GM18868 (cell line): ENCODE data around the gene PYGL.
"Not testable (repeated sequence)": the region's sequence is repeated elsewhere in the genome, so short reads cannot be mapped to it uniquely, and the experiment has no call there.

ENCODE experiments used
- ATAC-seq: cut with Tn5 transposase; IDR thresholded peaks from one replicate; pipeline ENCODE4 v1.9.1; 2021; ENCODE audit warnings: mild to moderate bottlenecking, moderate library complexity; ENCODE audit not compliant: unreplicated experiment

The PYGL gene

DNA sequence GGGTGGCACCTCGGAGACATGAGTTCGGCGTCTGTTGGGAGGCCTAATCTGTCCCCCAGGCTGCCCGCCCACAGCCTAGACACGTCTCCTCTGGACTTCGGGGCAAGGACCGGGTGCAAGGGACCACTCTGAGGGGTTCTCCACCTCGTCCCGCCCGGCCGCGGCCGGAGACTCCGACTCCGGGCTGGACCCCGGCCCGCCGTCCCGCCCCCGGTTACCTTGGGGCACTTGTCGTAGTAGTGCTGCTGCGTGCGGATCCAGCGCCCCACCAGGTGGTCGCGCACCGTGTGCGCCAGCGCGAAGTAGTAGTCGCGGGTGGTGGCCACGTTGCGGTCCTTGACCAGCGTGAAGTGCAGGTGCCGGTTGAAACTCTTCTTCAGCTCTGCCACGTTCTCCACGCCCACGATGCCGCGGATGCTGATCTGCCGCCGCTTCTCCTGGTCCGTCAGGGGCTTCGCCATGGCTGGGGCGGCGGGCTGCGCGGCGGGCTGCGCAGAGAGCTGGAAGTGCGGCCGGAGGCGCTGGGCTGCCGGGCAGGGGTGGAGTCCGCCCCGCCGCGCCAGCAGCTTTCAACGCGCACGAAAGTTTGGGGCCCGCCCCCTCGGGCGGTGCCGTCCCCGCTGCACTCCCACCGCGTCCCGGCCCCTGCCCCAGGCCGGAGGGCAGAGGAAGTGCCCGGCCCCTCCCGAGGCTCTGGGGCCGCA is at the start of gene PYGL:
Gene PYGL, minus strand, starts transcription at position 541 of the 704 bp plus-strand sequence. Its CDS starts 80 bp downstream, at position 461.
- ATAC-seq, result peak; percentile 78

DNA sequence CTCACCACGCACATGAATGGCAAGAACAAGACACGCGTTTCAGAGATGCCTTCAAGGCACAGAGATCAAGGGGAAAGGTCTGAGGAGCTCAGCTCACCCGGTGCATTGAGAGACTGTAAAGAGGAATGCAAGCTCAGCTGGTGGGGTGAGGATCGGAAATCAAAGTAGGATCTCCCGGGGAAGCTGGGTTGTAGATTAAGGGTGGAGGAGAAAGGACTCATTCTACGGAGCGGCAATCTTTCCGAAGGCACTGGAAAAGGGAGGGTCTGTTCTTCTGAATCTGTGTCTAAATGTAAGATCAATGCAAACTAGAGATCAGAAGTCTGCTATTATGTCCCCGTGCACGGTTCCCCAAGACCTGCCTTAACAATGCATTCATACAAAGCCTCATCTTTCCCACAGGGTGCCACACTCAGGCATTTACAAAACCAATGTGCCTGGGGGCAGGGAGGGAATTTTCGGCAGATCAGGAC is 41.6 kb upstream of the PYGL start:
- ATAC-seq, result no peak

DNA sequence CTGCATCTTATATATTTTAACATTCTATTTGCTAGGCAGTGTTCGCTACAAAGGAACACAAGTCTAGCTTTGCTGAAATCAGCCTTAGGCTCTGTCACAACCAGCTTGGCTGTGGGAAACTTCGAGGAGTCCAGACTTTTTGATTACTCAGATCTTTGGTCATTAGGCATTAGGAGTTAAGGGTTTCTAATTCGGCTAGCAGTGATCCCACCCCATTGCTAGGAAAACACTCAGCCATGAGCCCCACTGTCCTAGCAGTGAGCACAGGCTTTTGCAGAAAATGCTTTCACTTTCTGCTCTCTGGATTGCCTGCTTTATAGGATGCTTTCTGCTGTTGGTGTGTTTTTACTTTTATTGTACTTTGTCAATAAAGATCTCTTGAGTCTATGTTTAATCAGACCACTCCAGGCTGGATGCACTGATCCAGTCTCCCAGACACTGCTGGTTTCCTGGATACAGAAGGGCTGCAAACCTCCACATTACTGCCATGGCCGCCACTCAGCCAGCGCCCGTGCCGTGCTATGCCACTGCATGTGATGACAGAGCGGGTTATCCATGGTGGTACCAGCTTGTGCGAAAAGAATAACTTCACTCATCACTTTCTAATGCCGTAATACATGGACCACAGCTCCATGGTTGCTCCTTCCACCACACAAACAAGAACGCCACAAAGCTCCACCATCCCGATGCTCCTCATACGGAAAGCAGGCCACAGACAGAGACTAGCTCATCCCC is 41.0 kb upstream of the PYGL start:
- no peak for ATAC-seq

DNA sequence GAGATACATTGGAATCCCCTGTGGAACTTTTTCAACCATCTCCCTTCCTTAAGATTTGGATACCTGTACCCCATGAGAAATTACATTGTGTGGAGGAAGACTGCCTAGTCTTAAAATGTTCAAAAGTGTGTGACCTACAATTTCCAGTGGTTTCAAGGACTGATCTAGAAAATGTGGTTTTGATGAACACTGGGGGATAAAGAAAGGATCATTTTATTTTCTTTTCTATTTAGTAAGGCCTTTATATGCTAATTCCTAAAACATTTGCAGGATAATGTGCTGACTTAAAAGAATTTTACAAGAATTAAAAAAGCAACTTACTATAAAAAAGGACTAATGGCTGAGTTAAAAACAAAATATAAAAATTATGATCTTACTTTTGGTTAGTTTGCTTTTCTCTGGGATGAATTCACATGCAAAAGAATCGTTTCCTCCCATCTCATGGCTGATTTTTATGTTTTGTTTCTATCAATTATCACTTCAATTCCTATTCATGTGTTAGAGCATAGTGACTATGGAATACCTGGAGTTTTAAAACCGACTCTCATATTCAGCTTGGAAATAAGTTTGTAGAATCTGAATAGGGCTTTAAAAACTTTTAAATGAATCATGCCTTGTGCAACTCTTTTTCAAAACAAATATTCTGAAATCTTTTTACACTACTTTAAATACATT is 39.9 kb upstream of the PYGL start:
- ATAC-seq, result no peak

DNA sequence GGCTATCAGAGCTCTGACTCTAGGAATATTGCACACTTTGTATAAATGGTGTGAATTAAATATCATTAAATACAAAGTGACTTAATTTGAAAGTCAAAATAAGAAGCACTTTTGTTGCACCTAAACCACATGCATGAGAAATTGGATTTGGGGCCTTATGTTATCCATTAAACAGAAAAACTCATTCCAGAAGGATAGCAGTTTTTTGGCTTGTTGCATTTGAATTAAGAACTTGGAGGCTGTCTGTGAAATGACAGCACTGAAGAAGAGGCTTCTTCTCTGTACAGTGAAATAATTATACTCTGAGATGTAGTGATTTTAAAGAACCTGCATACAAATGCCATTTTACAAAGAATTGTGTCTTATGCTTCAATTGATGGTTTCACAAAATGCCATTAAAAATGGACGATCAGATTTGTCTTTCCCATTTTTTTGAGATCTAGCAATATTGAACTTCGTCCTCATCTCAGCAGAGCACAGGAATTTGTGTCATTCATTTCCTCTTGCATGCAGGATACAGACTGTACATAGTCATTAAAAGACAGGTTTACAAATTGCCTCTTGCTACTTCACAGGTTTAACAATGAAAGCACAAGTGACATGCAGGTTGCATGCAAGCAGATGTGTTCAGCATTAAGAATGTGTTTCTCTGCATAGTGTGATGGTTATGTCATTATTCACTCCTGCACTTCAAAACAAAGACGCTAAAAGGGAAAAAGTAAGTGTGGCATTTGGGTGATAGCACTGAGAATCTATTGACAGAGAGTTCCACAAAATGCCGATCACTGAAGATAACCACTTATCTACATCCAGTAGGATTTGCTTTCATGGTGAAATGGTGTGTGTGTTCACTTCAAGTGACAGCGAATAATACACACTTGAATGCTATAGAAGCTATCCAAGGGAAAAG is 35.9 kb upstream of the PYGL start:
- ATAC-seq, result no peak

- ATAC-seq, result peak; percentile 92
Measured at GRCh38 chr14:50978888-50979287, 34.6 kb upstream of the PYGL start.

DNA sequence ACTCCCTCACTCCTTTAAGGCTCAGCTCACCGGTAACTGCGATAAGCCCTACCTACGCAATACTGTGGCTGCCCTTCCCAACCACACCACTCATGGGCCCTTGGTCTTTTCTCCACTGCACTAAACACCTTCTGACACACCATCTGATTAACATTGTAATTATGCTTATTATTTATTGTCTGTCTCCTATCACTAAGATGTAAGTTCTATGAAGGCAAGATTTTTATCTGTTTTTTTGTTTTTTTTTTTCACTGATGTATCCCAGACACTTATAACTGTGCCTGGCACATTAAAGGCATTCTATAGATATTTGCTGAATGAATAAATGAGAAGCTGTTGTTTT is 34.2 kb upstream of the PYGL start:
- ATAC-seq, result no peak

GRCh38 chr14:50977863-50978528 is 33.7 kb upstream of the PYGL start:
- peak; percentile 64 for ATAC-seq

DNA sequence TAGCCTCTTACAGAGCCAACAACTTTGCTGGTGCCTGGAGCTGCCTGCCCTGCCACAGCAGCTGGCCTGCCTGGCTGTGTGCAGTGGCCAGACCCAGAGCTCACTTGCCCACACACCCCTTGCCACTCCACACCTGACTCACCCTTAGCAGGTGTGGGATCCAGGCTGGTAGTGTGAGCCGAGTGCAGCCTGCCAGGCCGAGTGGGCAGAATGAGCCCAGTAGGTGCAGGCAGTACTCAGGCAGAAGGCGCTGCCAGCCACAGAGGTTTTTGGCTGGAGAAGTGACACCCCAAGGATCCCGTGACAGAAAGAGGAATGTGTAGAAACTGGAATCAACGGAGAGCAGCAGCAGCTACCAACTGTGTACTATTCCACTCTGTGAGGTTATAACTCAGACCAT is 29.8 kb upstream of the PYGL start:
- ATAC-seq, result no peak

DNA sequence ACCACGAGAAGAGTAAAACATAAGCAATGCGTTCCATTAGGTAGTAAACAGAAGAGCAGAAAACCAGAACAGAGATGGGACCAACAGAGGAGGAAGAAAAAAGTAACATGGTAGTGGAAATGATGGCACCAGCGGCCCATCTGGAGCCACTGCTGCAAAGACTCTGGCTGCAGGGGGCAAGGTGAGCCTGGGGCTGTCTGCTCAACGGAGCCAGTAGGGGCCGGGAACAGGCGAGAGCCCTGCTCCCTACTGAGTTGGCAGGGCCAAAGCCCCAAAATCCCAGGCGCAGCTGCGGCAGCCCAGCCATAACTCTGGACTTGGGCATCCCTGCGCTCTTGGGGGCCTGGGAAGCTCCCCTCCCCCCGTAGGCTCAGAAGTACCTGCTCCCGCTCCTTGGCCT is 28.5 kb upstream of the PYGL start:
- ATAC-seq, result no peak

GRCh38 chr14:50970886-50971781 is 26.9 kb upstream of the PYGL start:
- ATAC-seq, result no peak

DNA sequence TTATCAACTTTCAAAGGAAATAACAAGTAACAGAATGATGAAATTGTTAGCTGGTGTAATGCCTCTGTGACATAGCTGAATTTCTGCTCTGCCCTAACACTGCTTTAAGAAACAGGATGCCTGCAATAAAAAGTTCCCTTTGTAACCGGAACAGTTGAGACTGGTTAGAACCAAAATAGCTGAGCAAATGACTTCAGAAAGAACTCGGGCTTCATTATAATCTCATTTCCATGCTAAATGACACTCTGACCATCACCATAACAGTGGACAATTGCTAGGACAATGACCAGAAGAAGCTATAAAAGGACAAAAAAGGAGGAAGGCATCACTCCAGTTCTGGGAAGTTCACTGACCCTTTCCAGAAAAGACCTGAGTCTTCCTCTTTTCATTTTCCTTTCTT is 23.5 kb upstream of the PYGL start:
- ATAC-seq, result no peak

DNA sequence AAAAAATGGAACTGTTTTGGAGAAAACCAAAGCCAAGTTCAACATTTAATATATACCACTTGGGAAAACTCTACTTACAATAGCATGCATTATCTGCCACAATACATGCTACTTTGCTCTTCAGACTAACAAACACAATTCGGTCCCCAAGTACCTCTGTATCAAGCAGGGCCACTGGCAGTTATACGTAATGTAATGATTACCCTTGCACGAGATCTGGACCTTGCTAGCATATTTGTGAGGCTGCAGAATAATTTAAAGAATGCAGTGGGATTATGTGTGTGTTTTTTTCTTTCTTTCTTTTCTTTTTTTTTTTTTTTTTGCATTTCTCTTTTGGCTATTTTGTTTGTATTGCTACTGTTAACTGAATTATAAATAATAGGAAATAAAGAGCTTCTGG is 22.8 kb upstream of the PYGL start:
- ATAC-seq, result no peak

DNA sequence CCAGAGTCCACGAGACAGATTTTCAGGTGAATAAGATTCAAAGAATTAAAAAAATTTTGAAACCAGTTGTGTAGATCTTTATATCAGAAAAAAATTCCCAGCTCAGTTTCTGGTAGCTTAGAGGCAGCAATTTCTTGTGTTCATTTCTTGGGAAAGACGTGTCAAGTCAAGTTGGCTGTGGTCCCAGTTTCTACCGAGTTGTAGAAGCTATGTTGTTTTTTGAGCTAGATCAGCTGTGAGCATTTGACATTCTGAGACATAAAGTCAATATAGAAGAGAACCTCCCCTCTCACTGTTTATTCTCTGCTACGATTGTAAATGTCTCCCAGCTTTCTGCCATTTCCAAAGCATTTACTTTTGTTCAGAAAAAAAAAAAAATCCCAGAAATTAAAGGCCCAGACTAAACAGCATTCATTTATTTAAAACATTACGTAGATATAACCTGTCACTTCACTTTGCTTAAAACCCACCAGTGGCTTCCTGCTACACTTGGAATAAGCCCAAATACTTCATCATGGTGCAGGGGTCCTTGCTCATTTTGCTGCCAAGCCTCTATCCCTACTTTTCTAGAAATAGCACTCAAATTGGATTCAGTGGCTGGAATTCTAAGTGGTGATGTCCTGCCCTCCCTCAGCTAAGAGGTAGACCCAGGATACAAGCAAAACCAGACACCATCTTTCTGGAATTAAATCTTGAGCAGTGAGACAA is 20.6 kb upstream of the PYGL start:
- no peak for ATAC-seq

DNA sequence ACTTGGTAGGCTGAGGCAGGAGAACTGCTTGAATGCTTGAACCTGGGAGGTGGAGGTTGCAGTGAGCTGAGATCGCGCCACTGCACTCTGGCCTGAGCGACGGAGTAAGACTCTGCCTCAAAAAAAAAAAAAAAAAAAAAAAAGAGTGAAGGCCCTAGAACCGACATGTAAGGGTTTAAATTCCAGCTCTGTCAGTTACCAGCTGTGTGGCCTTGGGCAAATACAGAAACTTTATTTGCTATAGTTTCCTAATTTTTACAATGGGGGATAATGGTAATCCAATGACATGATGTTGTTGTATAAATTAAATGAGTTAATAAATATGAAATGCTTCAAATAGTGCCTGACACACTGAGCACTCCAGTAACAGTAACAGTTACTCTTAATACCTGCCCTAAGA is 19.6 kb upstream of the PYGL start:
- ATAC-seq, result no peak

GRCh38 chr14:50961605-50962221 is 17.4 kb upstream of the PYGL start:
- ATAC-seq, result no peak

- ATAC-seq, result no peak
Measured at GRCh38 chr14:50957296-50957695, 13.0 kb upstream of the PYGL start.

DNA sequence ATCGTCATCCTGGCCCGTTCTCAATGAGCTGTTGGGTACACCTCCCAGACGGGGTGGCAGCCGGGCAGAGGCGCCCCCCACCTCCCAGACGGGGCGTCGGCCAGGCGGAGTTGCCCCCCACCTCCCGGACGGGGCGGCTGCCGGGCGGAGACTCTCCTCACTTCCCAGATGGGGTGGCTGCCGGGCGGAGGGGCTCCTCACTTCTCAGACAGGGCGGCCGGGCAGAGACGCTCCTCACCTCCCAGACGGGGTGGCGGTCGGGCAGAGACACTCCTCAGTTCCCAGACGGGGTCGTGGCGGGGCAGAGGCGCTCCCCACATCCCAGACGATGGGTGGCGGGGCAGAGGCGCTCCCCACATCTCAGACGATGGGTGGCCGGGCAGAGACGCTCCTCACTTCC is 12.1 kb upstream of the PYGL start:
- not testable (repeated sequence) for ATAC-seq
